HL-60 (cell line): ENCODE data around the gene PEX1.
"Not testable (repeated sequence)": the region's sequence is repeated elsewhere in the genome, so short reads cannot be mapped to it uniquely, and the experiment has no call there.

Experiments
- DNase-seq, 2 experiments: peaks; one replicate each; pipeline ENCODE4 v3.0.0-alpha.2; 2010 to 2020; ENCODE audit warnings: low read depth in 1 of 2, low spot score in 1 of 2
- H3K27ac ChIP-seq: fragments of 250-450 bp; sonication (Bioruptor Pico); replicated peaks from 2 replicates; pipeline ENCODE4 v1.5.1; 2020; ENCODE audit warnings: mild to moderate bottlenecking, moderate library complexity
- H3K27me3 ChIP-seq: fragments of 250-450 bp; sonication (Bioruptor Pico); 2 replicates; pipeline ENCODE4 v1.5.1; 2021; ENCODE audit warnings: mild to moderate bottlenecking, moderate library complexity; ENCODE audit not compliant: insufficient read depth, poor library complexity, severe bottlenecking
- H3K4me3 ChIP-seq: replicated peaks from 2 replicates; pipeline ENCODE4 v1.5.1; 2011; ENCODE audit warnings: mild to moderate bottlenecking, control low read depth, low read length; ENCODE audit not compliant: insufficient read depth
- CTCF ChIP-seq: IDR thresholded peaks from one replicate; pipeline ENCODE4 v1.5.1; 2011; ENCODE audit warnings: low read length, control low read depth, inconsistent platforms; ENCODE audit not compliant: insufficient read depth
- GABPA ChIP-seq: IDR thresholded peaks from 2 replicates; pipeline ENCODE4 v1.6.1; 2012; ENCODE audit warnings: low read depth
- POLR2AphosphoS5 ChIP-seq: IDR thresholded peaks from 2 replicates; pipeline ENCODE4 v1.6.1; 2012; ENCODE audit warnings: low read depth
- REST ChIP-seq: IDR thresholded peaks from 2 replicates; pipeline ENCODE4 v1.6.1; 2012; ENCODE audit warnings: low read depth; ENCODE audit not compliant: insufficient replicate concordance
- SPI1 ChIP-seq: IDR thresholded peaks from 2 replicates; pipeline ENCODE4 v1.6.1; 2012; ENCODE audit warnings: low read depth, mild to moderate bottlenecking, borderline replicate concordance

Gene PEX1

GRCh38 chr7:92478095-92478494 lies 50.2 kb downstream of the PEX1 start:
- DNase-seq: no peak
- TF ChIP-seq REST (no peak), SPI1 (no peak), POLR2AphosphoS5 (no peak), GABPA (no peak), CTCF (no peak)
- Histone ChIP-seq H3K27ac (no peak overlapping the region), H3K27me3 (no peaks in the 10 kb centered on the region), H3K4me3 (no peak overlapping the region)

GRCh38 chr7:92477681-92478080 lies 50.6 kb downstream of the PEX1 start, which contains the start of gene ERVW-1:
Gene ERVW-1 (minus strand): TSS chr7:92477946. CDS start chr7:92470381, 7,565 bp downstream.
- H3K27me3 ChIP-seq, H3K27ac ChIP-seq, DNase-seq, H3K4me3 ChIP-seq: not testable (repeated sequence)

GRCh38 chr7:92475851-92476590 lies 52.3 kb downstream of the PEX1 start:
- H3K27me3 ChIP-seq, H3K27ac ChIP-seq, DNase-seq, H3K4me3 ChIP-seq: not testable (repeated sequence)

GRCh38 chr7:92475261-92475770 lies 53.0 kb downstream of the PEX1 start:
- H3K4me3 ChIP-seq, DNase-seq, H3K27ac ChIP-seq, H3K27me3 ChIP-seq: not testable (repeated sequence)

GRCh38 chr7:92473989-92474388 lies 54.3 kb downstream of the PEX1 start:
- not testable (repeated sequence) for H3K27ac ChIP-seq, DNase-seq, H3K27me3 ChIP-seq, H3K4me3 ChIP-seq

- not testable (repeated sequence) for DNase-seq, H3K27me3 ChIP-seq, H3K4me3 ChIP-seq, H3K27ac ChIP-seq
Observed at GRCh38 chr7:92468589-92468988, 59.7 kb downstream of the PEX1 start.

GRCh38 chr7:92466682-92467081 lies 61.6 kb downstream of the PEX1 start:
- H3K27me3 ChIP-seq: no peaks in the 10 kb centered on the region
- H3K27ac ChIP-seq: no peak overlapping the region
- H3K4me3 ChIP-seq: no peak overlapping the region
- no peak for TF ChIP-seq REST
- no peak for TF ChIP-seq POLR2AphosphoS5
- TF ChIP-seq SPI1: no peak
- no peak for TF ChIP-seq GABPA
- no peak for TF ChIP-seq CTCF
- no peak for DNase-seq
